Transverse colon (tissue), 4 donors: Measurements from ENCODE around the gene COMMD4. TPM values are rescaled to one million over a fixed set of nuclear protein-coding genes. Genes with fewer than 3 reads are reported as not detected.
"Not testable (repeated sequence)": the region's sequence is repeated elsewhere in the genome, so short reads cannot be mapped to it uniquely, and the experiment has no call there.

Source experiments
- DNase-seq: peaks from one replicate; pipeline ENCODE4 v3.0.0-alpha.2; 2019
- H3K27ac ChIP-seq, 4 donors: fragments of 200-600 bp; sonication (generic); 2 replicates each; pipeline ENCODE4 v1.5.1; 2016 to 2018; ENCODE audit warnings: inconsistent platforms in 4 of 4
- H3K27me3 ChIP-seq: fragments of 200-600 bp; sonication (generic); 2 replicates; pipeline ENCODE4 v1.5.1; 2017; ENCODE audit warnings: inconsistent platforms
- H3K36me3 ChIP-seq, 4 donors: fragments of 200-600 bp; sonication (generic); 2 replicates each; pipeline ENCODE4 v1.5.1; 2017 to 2019; ENCODE audit warnings: inconsistent platforms in 4 of 4
- H3K4me1 ChIP-seq, 4 donors: fragments of 200-600 bp; sonication (generic); 2 replicates each; pipeline ENCODE4 v1.5.1; 2017 to 2020; ENCODE audit warnings: inconsistent platforms in 4 of 4
- H3K4me3 ChIP-seq, 4 donors: fragments of 200-600 bp; sonication (generic); 1 replicate in 1 of 4; 2 replicates in 3 of 4; pipeline versions ENCODE4 v1.5.1 to v1.6.1; 2017 to 2019; ENCODE audit warnings: inconsistent platforms in 4 of 4
- H3K9me3 ChIP-seq, 2 donors: fragments of 200-600 bp; sonication (generic); 2 replicates each; pipeline ENCODE4 v1.5.1; 2017 to 2019; ENCODE audit warnings: inconsistent platforms in 2 of 2
- EP300 ChIP-seq: sonication (generic); formaldehyde crosslinking; IDR thresholded peaks from one replicate; pipeline ENCODE4 v1.6.1; 2017; ENCODE audit warnings: antibody characterized with exemption, low read depth
- POLR2A ChIP-seq: fragments of 450-650 bp; IDR thresholded peaks from one replicate; pipeline ENCODE4 v1.6.1; 2016; ENCODE audit warnings: antibody characterized with exemption, mild to moderate bottlenecking, moderate library complexity
- POLR2AphosphoS5 ChIP-seq, 3 donors: sonication (generic); formaldehyde crosslinking; IDR thresholded peaks; one replicate each; pipeline ENCODE4 v1.6.1; 2016; ENCODE audit warnings: antibody characterized with exemption in 3 of 3
- WGBS, 2 donors: methylation state at CpG; one replicate each; pipeline ENCODE4 v1.1.5; 2018; ENCODE audit warnings: low coverage in 1 of 2; 5-methylcytosine and 5-hydroxymethylcytosine counted together
- in situ Hi-C, 4 donors: fragments of 200-750 bp; cut with MboI; loops; one replicate each; pipeline versions ENCODE4 v1.15.0 to v1.15.1; 2017; ENCODE audit warnings: low sequenced_read_pairs in 3 of 4, low pct_ligation_motif_present in 1 of 4, low pct_unique_long_range_greater_than_20kb in 1 of 4
- intact Hi-C: fragments of 100-400 bp; cut with DNase I; formaldehyde crosslinking; loops from one replicate; pipeline ENCODE4 v1.15.1; 2023; ENCODE audit warnings: low total_unique reads
- total RNA-seq, 4 donors: library from RNA; depleted of rRNA; stranded (reverse); fragments of >200 nt; gene quantifications; one replicate each; pipeline ENCODE4 v1.1.0, GENCODE V29; 2016
- TF ChIP-seq, protein P1 (sequence below), 5 experiments: fragments of 200-600 bp in 3 of 5; fragments of 450-650 bp in 2 of 5; sonication (generic) in 3 of 5; IDR thresholded peaks; 1 replicate in 2 of 5; 2 replicates in 3 of 5; pipeline ENCODE4 v1.5.1; 2016 to 2017; ENCODE audit warnings: antibody characterized with exemption in 5 of 5, inconsistent platforms in 3 of 5, mild to moderate bottlenecking in 2 of 5, moderate library complexity in 1 of 5

Gene COMMD4
- total RNA-seq, 4 donors from 2014 or later: 33.2 to 97.3 (median 70.3) TPM

DNA sequence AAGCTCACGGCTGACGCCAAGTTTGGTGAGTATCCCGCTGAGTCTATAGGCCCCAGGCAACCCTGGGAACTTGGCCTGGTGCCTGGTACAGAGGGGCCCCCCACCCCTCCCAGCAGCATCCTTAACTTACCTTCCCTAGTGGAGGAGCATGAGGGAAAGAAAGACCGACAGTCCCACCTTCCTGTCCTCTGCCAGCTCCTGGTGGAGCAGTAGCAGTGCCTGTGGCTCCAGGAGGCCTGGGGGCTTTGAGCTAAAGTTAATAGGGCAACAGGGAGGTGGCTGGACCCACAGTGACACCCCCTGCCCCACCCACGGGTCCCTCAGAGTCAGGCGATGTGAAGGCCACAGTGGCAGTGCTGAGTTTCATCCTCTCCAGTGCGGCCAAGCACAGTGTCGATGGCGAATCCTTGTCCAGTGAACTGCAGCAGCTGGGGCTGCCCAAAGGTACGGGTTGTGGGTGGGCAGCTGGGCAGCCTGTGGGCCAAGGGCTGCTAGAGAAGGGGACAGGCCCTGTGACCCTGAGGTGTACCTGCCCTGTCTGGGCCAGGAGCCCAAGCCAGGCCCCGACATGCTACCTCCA lies 2.9 kb downstream of the COMMD4 start:
- H3K27ac ChIP-seq: no peak overlapping the region
- DNase-seq: no peak
- no peaks in the 10 kb centered on the region for H3K36me3 ChIP-seq
- H3K4me3 ChIP-seq: no peak overlapping the region
- TF ChIP-seq, protein P1, sequence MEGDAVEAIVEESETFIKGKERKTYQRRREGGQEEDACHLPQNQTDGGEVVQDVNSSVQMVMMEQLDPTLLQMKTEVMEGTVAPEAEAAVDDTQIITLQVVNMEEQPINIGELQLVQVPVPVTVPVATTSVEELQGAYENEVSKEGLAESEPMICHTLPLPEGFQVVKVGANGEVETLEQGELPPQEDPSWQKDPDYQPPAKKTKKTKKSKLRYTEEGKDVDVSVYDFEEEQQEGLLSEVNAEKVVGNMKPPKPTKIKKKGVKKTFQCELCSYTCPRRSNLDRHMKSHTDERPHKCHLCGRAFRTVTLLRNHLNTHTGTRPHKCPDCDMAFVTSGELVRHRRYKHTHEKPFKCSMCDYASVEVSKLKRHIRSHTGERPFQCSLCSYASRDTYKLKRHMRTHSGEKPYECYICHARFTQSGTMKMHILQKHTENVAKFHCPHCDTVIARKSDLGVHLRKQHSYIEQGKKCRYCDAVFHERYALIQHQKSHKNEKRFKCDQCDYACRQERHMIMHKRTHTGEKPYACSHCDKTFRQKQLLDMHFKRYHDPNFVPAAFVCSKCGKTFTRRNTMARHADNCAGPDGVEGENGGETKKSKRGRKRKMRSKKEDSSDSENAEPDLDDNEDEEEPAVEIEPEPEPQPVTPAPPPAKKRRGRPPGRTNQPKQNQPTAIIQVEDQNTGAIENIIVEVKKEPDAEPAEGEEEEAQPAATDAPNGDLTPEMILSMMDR (IDR thresholded peaks at IDR 0.05): no peak
- intact Hi-C loops (no loop called here), in situ Hi-C loops (loop anchor here in 1 of 4 donors (25.0 kb wide), 1 partner anchor 326 kb away; the partner anchor contains the start of gene PPCDC)
- 96% methylated on average over 10 of the region's 11 CpGs; no CpG with 5 or more reads in 1 of the 2 donors for WGBS, 2 donors
- H3K27me3 ChIP-seq: no peaks in the 10 kb centered on the region
- peaks cover 7 to 20% (median 16%) of the 10 kb centered on the region in 4 donors for H3K4me1 ChIP-seq
- no peaks in the 10 kb centered on the region for H3K9me3 ChIP-seq

DNA sequence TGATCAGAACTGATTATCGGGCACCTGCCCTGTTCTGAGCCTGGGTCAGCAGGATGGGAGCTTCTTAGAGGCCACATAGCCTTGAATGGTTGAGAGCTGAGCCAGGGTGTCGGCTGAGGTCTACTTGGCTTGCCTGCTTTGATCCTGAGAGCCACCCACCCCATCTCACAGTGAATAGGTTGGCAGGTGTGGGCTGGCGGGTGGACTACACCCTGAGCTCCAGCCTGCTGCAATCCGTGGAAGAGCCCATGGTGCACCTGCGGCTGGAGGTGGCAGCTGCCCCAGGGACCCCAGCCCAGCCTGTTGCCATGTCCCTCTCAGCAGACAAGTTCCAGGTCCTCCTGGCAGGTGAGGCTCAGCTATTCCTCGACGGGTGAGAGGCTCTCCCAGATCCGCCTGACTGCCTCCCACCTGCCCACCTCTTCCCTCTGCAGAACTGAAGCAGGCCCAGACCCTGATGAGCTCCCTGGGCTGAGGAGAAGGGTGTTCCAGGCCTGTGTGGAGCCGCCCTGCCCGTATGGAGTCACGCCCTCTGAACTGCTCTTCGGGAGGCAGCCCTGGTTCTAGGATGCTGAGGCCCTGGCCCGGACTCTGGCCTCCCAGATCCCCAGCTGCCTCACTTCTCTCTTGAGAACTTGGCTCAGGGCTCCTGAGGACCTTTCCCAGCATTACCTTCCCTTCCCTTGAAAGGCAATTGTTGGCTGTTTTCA lies 3.8 kb downstream of the COMMD4 start:
- no peak overlapping the region for H3K4me3 ChIP-seq
- intact Hi-C loops: no loop called here
- H3K4me1 ChIP-seq: peaks cover 7 to 24% (median 16%) of the 10 kb centered on the region in 4 donors
- H3K9me3 ChIP-seq: no peaks in the 10 kb centered on the region
- H3K27ac ChIP-seq: no peak overlapping the region
- in situ Hi-C loops: loop anchor here in 1 of 4 donors (25.0 kb wide), 1 partner anchor 327 kb away; the partner anchor contains the start of gene PPCDC
- H3K27me3 ChIP-seq: no peaks in the 10 kb centered on the region
- no peaks in the 10 kb centered on the region for H3K36me3 ChIP-seq
- 88% methylated on average over 12 of the region's 13 CpGs; no CpG with 5 or more reads in 1 of the 2 donors for WGBS, 2 donors
- DNase-seq: no peak
- no peak for TF ChIP-seq POLR2AphosphoS5 (IDR thresholded peaks at IDR 0.05)
- TF ChIP-seq, protein P1 (IDR thresholded peaks at IDR 0.05): no peak
- TF ChIP-seq EP300: no peak
- no peak for TF ChIP-seq POLR2A

DNA sequence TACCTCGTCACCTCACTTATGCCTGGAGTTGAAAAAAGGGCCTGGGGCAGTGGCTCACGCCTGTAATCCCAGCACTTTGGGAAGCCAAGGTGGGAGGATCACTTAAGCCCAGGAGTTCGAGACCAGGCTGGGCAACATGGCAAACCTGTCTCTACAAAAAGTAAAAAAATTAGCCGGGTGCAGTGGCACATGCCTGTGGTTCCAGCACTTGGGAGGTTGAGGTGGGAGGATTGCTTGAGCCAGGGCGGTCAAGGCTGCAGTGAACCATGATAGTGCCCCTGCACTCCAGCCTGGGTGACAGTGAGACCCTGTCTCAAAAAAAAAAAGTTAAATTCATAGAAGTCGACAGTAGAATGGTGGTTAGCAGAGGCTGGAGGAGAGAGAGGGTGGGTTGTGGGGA lies 6.4 kb downstream of the COMMD4 start:
- intact Hi-C loops: no loop called here
- no peak overlapping the region for H3K4me3 ChIP-seq
- no peak overlapping the region for H3K27ac ChIP-seq
- no peak for TF ChIP-seq POLR2A
- TF ChIP-seq EP300: no peak
- TF ChIP-seq, protein P1 (IDR thresholded peaks at IDR 0.05): no peak
- no peak for TF ChIP-seq POLR2AphosphoS5 (IDR thresholded peaks at IDR 0.05)
- WGBS, 2 donors: 88 to 90% methylated on average over 3 to 6 of the region's 6 CpGs
- H3K9me3 ChIP-seq: no peaks in the 10 kb centered on the region
- no peak for DNase-seq
- H3K36me3 ChIP-seq: no peaks in the 10 kb centered on the region
- no peaks in the 10 kb centered on the region for H3K27me3 ChIP-seq
- peaks cover 0 to 14% (median 4%) of the 10 kb centered on the region in 4 donors for H3K4me1 ChIP-seq
- in situ Hi-C loops: loop anchor here in 1 of 4 donors (25.0 kb wide), 1 partner anchor 330 kb away; the partner anchor contains the start of gene PPCDC

DNA sequence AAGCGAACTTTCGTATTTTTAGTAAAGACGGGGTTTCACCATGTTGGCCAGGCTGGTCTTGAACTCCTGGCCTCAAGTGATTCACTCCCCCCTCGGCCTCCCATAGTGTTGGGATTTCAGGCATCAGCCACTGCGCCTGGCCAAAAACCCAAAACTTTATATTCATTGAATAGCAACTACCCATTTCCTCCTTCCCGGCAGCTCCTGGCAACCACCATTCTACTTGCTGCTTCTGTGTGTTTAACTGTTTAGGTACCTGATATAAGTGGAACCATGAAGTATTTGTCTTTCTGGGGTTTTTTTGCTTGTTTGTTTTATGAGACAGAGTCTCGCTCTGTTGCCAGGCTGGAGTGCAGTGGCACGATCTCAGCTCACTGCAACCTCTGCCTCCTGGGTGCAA lies 8.1 kb downstream of the COMMD4 start:
- H3K27ac ChIP-seq, H3K9me3 ChIP-seq, intact Hi-C loops, H3K27me3 ChIP-seq, H3K4me3 ChIP-seq, H3K36me3 ChIP-seq, DNase-seq: not testable (repeated sequence)
- peaks cover 8 to 22% (median 9%) of the 10 kb centered on the region in 4 donors for H3K4me1 ChIP-seq
- WGBS, 2 donors: 37 to 46% methylated on average over 6 to 8 of the region's 8 CpGs
- in situ Hi-C loops: loop anchor here in 1 of 4 donors (25.0 kb wide), 1 partner anchor 332 kb away; the partner anchor contains the start of gene PPCDC
